NCI-H82 treated with DMSO at 0.1 percent for 48 hours (cell line): ENCODE data around the gene FBXO15.

Source experiments
- DNase-seq: peaks from one replicate; lab custom pipeline; 2025; ENCODE audit not compliant: unreplicated experiment; lab: John Stamatoyannopoulos, UW

Gene FBXO15

GRCh38 chr18:74116633-74117554, 30.7 kb downstream of the FBXO15 start:
- no peak for DNase-seq

- DNase-seq = no peak
These were observed 32.6 kb downstream of the FBXO15 start for GRCh38 chr18:74115046-74115445.

DNA sequence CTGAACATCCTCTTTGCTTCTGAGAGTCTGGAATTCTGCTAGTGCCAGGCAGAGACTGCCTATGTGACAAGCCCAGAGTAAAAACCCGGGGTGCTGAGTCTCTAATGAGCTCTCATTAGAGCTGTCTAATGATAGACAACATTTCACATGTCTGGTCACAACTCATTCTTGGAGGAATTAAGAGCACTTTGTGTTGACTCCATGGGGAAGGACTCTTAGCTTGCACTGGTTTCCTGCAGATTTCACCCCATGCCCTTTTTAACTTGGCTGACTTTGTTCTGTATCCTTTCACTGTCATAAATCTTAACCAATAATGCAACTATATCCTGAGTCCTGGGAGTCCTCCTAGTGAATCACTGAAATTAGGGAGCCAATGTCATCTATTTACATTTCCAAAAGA, 33.5 kb downstream of the FBXO15 start:
- no peak for DNase-seq

- no peak for DNase-seq
These were observed 33.9 kb downstream of the FBXO15 start for GRCh38 chr18:74113711-74114110.

- no peak for DNase-seq
These were observed 36.7 kb downstream of the FBXO15 start for GRCh38 chr18:74110976-74111375.

DNA sequence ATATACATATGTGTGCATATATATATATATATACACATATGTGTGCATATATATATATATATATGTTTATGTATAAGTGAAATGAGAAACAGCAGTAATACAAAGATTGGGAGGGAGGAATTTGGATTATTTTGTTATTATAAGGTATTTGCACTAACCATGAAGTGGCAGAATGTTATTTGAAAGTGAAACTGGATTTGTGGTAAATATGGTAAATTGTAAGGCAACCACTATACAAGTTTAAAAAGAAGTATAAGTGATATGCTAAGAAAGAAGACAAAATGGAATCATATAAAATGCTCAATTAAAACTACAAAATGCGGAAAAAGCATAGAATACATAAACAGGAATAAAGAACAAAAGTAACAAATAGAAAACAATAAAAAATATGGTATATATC, 37.5 kb downstream of the FBXO15 start:
- DNase-seq = no peak

GRCh38 chr18:74108460-74108859, 39.2 kb downstream of the FBXO15 start:
- no peak for DNase-seq

DNA sequence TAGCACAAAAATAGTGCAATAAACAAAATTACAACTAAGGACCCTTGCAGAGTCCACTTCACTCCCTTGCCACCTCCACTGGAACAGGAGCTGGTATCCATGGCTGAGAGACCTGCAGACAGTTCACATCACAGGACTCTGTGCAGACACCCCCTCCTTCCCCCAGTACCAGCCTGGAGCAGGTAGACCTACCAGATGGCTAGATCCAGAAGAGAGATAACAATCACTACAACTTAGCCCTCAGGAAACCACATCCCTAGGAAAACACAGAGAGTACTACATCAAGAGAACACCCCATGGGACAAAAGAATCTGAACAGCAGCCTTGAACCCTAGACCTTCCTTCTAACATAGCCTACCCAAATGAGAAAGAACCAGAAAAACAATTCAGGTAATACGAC, 49.8 kb downstream of the FBXO15 start:
- DNase-seq = no peak

GRCh38 chr18:74092922-74093321, 54.7 kb downstream of the FBXO15 start:
- no peak for DNase-seq

- DNase-seq = no peak
These were observed 63.3 kb downstream of the FBXO15 start for GRCh38 chr18:74084184-74084855.

- DNase-seq = no peak
These were observed 64.1 kb downstream of the FBXO15 start for GRCh38 chr18:74083557-74083952.

GRCh38 chr18:74082742-74083556, 64.7 kb downstream of the FBXO15 start:
- DNase-seq = no peak

DNA sequence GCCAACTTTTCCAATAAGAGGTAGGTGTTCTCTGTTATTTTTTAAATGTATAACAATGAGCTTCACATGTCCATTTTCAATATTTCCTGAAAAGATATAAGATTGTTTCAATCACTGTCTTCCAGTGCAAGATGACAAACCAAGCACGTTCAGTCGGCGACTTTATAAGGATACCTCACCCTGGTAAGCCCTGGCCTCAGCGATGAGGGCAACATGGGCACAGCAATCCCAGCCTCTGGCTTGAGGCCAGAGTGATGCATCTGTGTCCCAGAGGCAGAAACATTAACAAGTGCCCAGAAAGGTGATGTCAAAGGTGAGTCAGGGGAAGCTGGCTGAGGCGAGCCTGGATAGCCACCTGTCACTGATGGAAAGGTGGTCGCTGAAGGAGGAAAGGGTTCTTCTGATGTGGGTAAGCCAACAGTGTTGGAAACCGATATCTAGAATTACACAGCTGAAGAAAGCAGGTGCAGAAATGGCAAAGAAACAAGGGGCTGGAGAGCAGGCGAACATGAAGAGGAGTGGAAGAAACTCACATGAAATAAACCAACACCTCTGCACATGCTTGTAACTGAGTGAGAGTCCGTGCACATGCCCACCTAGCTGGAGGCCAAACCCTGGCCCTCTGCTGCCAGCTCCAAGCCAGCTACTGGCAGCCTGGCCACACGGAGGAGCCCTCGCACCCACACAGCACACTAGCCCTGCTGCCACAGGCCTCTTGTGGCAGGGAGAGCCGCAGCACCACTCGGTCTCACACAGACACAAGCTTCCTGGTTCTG, 65.5 kb downstream of the FBXO15 start:
- no peak for DNase-seq

GRCh38 chr18:74078257-74078656, 69.4 kb downstream of the FBXO15 start:
- no peak for DNase-seq

DNA sequence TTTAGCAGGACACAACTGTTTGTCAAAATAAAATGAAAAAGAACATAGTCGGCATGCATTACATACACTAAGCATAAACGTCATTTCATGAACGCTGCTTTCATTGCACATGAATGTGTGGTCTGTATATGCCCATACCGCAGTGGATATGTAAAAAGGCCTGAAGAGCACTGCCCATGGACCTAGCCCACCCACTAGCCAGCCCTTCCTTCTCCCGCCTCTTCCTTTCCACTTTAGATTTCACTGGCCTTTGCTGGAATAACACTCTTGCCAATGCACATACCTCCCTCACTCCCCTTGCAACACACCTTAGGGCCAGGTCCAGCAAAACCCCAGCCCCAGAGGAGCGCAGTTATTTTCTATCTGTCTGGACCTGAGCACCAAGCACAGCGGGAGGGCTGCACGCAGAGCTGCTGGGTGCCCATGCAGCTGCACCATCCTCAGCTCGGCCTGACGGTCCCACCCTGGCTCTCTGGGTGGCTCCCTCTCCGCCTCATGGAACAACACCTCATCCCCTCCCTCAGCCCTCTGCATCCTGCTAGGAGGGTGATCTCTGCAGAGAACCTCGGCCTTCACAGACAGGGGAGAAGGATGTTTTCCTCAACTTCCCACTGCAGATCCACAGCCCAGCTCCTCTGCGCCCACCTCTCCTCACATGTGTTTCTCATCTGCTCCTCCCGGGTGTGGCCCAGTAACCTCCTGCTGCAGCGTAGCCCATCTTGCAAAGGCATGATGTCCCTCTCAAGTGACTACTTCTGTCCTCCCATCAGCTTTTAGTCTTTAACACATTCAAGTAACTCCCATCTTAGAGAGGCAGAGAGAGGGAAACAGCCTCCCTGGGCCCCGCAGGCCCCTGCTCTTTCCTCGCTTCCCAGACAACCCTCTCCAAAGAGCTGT, 72.7 kb downstream of the FBXO15 start:
- no peak for DNase-seq

GRCh38 chr18:74073957-74074667, 73.5 kb downstream of the FBXO15 start:
- no peak for DNase-seq

GRCh38 chr18:74069178-74070050, 78.2 kb downstream of the FBXO15 start:
- DNase-seq = no peak

DNA sequence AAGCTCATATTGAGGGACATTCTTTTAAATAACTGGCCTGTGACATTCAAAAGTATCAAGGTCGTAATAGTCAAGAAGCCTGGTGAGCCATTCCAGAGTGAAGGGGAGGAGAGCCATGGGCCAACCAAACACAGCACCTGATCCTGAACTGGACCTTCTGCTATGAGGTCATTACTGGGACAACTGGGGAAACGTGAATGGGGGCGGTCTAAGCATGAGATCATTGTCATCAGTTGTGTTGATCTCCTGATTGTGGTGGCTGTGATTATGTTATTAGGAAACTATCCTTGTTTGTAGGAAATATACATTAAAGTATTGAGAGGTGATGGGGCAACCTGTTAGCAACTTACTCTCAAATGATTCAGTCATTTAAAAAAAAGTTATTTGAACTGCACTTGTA, 79.3 kb downstream of the FBXO15 start:
- DNase-seq = no peak
